GM21529 (cell line): ENCODE measurements around the gene ZNF136.

Experiments used
- ATAC-seq: cut with Tn5 transposase; IDR thresholded peaks from one replicate; pipeline ENCODE4 v1.9.1; 2021; ENCODE audit not compliant: unreplicated experiment

The ZNF136 gene

GRCh38 chr19:12162882-12163806 is at the start of gene ZNF136:
Gene ZNF136, plus strand, starts transcription at chr19:12163096. Its CDS starts 108 bp downstream, at chr19:12163204.
- peak; percentile 97 for ATAC-seq

GRCh38 chr19:12113121-12113520 is 49.8 kb upstream of the ZNF136 start:
- no peak for ATAC-seq

GRCh38 chr19:12117201-12117970 is 45.5 kb upstream of the ZNF136 start:
- no peak for ATAC-seq

GRCh38 chr19:12126707-12127106 is 36.2 kb upstream of the ZNF136 start:
- no peak for ATAC-seq

GRCh38 chr19:12133069-12133468 is 29.8 kb upstream of the ZNF136 start:
- no peak for ATAC-seq

- no peak for ATAC-seq
These were observed 25.5 kb upstream of the ZNF136 start for GRCh38 chr19:12137221-12137940.

GRCh38 chr19:12139269-12139668 is 23.6 kb upstream of the ZNF136 start:
- no peak for ATAC-seq

- ATAC-seq, result peak; percentile 87
These were observed 22.9 kb upstream of the ZNF136 start, which contains the start of gene ZNF20 for GRCh38 chr19:12139885-12140544. Gene ZNF20, minus strand, starts transcription at chr19:12140350. Its CDS starts 168 bp downstream, at chr19:12140182.

GRCh38 chr19:12140545-12141404 is 22.1 kb upstream of the ZNF136 start:
- ATAC-seq, result peak; percentile 12

GRCh38 chr19:12141405-12141736 is 21.5 kb upstream of the ZNF136 start:
- no peak for ATAC-seq

- ATAC-seq, result no peak
These were observed 17.5 kb upstream of the ZNF136 start for GRCh38 chr19:12145348-12145747.

- no peak for ATAC-seq
These were observed 7.5 kb upstream of the ZNF136 start for GRCh38 chr19:12155324-12155860.

GRCh38 chr19:12156223-12157058 is 6.5 kb upstream of the ZNF136 start, which contains the start of gene ZNF625:
Gene ZNF625, minus strand, starts transcription at chr19:12156734. Its CDS starts 176 bp downstream, at chr19:12156558.
- peak; percentile 70 for ATAC-seq

- no peak for ATAC-seq
These were observed 3.0 kb upstream of the ZNF136 start for GRCh38 chr19:12159773-12160414.

- no peak for ATAC-seq
These were observed 399 bp upstream of the ZNF136 start for GRCh38 chr19:12162513-12162881.

GRCh38 chr19:12163826-12164225 is 930 bp downstream of the ZNF136 start:
- ATAC-seq, result no peak

- ATAC-seq, result no peak
These were observed 3.7 kb downstream of the ZNF136 start for GRCh38 chr19:12166626-12167025.

GRCh38 chr19:12180377-12180776 is 17.5 kb downstream of the ZNF136 start:
- ATAC-seq, result no peak
